RKO (cell line): Measurements from ENCODE around the gene CLCN5.
"Not testable (repeated sequence)": the region's sequence is repeated elsewhere in the genome, so short reads cannot be mapped to it uniquely, and the experiment has no call there.

ENCODE experiments used
- DNase-seq: peaks from one replicate; pipeline ENCODE4 v3.0.0-alpha.2; 2016; ENCODE audit warnings: low spot score

CLCN5 gene

DNA sequence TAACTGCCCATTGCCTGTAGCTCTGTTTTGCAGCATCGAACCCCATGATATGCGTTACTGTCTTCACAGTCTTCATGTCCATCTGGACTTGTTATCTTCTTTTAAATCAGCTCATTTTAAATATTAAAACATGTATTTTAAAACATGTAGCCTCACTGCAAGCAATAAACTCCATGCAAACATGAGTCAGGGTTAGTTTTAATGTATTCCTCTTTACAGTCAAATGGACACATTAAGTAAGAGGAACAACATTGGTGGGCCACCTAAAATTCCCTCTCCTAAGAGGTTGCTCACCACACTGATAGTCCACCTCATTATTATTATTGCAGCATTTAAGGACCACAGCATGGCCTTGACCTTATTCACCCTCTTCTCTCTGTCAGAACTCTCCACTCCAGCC, 74.1 kb downstream of the CLCN5 start:
- DNase-seq = no peak

GRCh38 chrX:49999087-49999486, 76.7 kb downstream of the CLCN5 start:
- no peak for DNase-seq

- no peak for DNase-seq
Observed at GRCh38 chrX:50000937-50001542, 78.6 kb downstream of the CLCN5 start.

DNA sequence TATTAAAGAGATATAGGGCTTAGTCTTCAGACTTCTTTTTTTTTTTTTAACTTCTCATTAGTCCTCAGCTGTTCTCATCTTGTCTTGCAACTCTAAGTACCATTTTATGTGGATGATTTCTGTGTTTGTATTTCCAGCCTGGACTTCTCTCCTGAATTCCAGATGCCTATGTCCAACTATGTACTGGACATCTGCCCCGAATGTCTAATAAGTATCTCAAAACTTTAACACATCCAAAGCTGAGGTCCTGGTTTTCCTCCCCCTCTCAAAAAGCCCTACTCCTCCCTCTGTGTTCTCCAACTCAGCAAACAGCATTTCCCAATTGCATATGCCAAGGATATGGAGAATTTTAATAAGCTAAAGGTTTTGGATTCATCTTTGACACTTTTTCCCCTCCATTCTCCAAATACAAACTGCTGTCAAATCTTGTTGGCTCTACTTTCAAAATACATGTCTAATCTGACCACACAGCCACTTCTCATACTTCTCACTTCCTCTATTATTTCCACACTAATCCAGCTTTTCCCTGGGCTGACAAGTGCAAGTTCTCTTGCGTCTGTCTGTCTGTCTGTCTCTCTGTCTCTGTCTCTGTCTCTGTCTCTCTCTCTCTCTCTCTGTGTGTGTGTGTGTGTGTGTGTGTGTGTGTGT, 79.8 kb downstream of the CLCN5 start:
- DNase-seq = no peak

DNA sequence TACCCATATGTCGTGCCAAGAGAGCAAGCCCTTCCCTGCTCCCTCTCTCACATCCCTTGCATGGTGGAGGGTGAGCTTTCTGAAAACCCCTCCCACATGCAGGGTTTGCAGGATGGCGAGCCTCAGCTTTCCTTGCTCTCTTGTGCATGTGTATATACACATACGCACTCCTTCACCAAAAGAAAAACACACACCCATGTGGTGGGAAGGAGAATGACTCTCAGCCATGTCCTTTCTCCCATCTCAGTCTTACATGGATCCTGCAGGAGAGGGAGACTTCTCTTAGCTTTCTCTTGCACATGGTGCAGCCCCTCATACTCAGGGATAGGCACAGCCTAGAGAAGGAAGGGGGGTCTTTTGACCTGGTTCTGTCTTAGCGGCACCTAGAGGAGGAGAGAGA, 81.1 kb downstream of the CLCN5 start:
- no peak for DNase-seq

DNA sequence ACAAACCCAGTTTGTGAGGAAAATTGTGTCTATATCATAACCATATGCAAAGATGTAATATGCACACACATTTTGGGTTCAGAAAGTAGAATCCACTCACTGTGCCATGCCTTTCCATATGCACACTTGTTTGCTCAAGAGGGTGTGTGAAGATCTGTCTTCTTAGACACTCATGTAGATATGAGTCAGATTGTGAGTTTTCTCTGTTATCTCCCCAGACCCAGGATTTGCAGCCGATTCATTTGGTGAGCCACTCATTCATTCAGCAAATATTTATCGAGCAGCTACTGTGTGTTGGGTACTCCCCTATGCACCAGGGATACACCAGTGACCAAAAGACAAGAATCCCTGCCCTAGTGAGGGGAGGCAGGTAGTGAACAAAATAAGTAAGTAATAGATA, 81.5 kb downstream of the CLCN5 start:
- no peak for DNase-seq

GRCh38 chrX:50025591-50025990, 103.2 kb downstream of the CLCN5 start:
- not testable (repeated sequence) for DNase-seq

DNA sequence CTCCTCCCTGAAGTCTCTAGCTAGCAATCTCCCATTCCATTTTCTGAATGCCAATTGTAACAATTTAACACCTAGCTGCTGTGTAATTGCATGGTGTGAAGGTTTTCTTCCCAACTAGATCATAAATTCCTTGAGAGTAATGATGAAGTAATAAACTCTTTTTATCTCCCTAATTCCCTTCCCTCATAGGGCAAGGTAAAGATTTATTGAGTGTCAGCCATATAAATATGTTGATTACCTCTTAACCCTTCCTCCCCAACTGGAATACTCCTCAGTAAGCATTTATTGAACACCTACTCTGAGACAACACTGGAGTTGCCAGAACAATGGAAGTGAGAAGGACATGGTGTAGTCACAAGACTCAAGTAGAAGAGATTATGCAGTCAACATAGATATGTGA, 112.7 kb downstream of the CLCN5 start:
- DNase-seq = no peak

DNA sequence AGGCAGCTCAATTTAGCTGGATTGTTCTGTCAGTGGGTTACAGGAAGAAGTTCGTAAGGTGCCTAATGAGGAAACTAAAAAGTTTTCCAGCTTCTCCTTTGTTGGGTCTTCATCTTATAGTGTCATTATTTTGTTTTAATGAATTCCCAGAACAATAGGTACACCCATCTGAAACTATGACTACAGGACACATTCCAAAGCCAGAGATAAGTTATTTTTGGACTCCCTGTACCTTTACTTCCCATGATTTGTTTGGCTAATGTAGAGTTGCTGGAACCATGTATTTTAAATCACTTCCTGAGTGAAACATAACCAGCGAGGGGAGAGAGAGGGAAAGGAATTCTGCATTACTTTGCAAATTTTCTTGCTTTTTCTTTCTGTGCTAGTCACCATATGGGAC, 114.0 kb downstream of the CLCN5 start:
- DNase-seq = no peak

GRCh38 chrX:50045823-50046222, 123.4 kb downstream of the CLCN5 start:
- DNase-seq = no peak

GRCh38 chrX:50049228-50049627, 126.8 kb downstream of the CLCN5 start:
- no peak for DNase-seq

GRCh38 chrX:50054147-50054546, 131.8 kb downstream of the CLCN5 start:
- no peak for DNase-seq

- DNase-seq = no peak
Observed at GRCh38 chrX:50066318-50066937, 144.0 kb downstream of the CLCN5 start.

DNA sequence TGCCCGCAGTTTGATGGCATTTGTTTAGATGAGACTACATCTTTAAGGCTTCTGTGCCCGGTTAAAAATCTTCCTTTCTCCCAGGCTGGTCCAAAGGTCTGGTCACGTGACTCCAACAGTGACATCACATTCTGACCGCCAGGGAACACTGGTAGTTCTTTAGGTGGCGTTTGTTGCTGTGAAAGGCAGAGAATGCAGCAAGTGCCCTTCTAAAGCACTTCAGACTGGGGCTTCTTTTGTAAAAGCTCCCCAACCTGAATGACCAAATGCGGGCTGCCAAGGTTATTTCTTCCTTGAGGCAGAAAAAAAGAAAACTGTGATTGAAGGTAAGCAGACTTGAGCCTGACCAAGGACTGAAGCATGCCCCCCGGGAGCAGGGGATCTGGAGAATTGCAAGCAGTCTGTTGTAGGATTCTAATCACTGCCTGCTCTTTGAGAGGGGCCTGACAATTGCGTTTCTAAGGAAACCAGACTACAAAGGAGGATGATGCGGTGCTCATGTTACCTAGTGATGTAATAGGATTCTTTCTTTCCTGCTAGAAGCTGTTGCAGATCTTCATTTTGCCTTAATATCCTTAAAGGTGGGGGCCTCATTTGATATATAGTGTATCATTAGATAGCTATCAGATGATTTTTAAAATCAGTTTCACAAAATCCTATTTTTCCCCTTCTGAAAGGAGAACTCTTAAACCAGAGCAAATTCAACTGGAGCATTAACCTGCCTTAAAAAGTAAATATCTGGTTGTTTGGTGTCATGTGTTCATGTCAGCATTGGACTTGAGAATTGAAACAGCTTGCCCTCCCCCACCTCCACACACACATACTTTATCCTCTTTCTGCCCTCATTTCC, 145.3 kb downstream of the CLCN5 start:
- no peak for DNase-seq

GRCh38 chrX:50068285-50068563, 145.8 kb downstream of the CLCN5 start:
- no peak for DNase-seq

GRCh38 chrX:50068893-50069292, 146.5 kb downstream of the CLCN5 start:
- no peak for DNase-seq

- DNase-seq = no peak
Observed at GRCh38 chrX:50071494-50071893, 149.1 kb downstream of the CLCN5 start.

GRCh38 chrX:50072110-50072509, 149.7 kb downstream of the CLCN5 start:
- DNase-seq = no peak

GRCh38 chrX:50073601-50074000, 151.2 kb downstream of the CLCN5 start:
- DNase-seq = no peak

- no peak for DNase-seq
Observed at GRCh38 chrX:50075630-50076339, 153.4 kb downstream of the CLCN5 start.

GRCh38 chrX:50081282-50081889, 159.0 kb downstream of the CLCN5 start:
- peak; percentile 5 for DNase-seq

DNA sequence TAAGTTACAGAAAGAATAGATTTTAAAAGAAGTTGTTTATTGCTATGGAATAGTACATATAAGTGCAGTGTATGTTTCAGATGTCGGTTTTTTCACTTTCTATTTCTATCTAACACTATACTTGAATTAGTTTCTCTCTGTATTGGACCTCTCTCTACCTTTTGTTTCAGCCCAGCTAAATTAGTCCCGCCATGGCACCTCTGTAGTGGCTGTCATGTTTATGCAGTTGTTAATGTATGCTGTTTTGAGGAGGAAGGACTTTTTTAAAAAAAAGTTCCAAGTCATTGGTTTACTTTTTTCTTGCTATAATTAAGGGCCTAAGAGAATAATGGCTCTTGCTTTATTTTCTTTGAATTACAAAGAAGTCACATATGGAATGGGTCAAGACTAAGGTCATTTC, 160.3 kb downstream of the CLCN5 start:
- DNase-seq = no peak
